Measurements from ENCODE around the gene RXRB.
"Not testable (repeated sequence)": the region's sequence is repeated elsewhere in the genome, so short reads cannot be mapped to it uniquely, and the experiment has no call there.

Gene RXRB

GRCh38 chr6:33200219-33201146 lies at the start of gene RXRB, which contains the start of gene SLC39A7:
TSS of gene RXRB (minus strand) at chr6:33200665. CDS start at chr6:33200476, 189 bp downstream.
TSS of gene SLC39A7 (plus strand) at chr6:33200867. CDS start at chr6:33201246, 379 bp downstream.
- DNase-seq = peak; percentile 93 to 96

GRCh38 chr6:33249732-33250630 lies 49.5 kb upstream of the RXRB start:
- no peak for DNase-seq

GRCh38 chr6:33248932-33249731 lies 48.7 kb upstream of the RXRB start:
- peak; percentile 99 for DNase-seq

- DNase-seq = peak in 1 of 2 experiments; percentile 59
Observed at GRCh38 chr6:33248643-33248931, 48.1 kb upstream of the RXRB start.

DNA sequence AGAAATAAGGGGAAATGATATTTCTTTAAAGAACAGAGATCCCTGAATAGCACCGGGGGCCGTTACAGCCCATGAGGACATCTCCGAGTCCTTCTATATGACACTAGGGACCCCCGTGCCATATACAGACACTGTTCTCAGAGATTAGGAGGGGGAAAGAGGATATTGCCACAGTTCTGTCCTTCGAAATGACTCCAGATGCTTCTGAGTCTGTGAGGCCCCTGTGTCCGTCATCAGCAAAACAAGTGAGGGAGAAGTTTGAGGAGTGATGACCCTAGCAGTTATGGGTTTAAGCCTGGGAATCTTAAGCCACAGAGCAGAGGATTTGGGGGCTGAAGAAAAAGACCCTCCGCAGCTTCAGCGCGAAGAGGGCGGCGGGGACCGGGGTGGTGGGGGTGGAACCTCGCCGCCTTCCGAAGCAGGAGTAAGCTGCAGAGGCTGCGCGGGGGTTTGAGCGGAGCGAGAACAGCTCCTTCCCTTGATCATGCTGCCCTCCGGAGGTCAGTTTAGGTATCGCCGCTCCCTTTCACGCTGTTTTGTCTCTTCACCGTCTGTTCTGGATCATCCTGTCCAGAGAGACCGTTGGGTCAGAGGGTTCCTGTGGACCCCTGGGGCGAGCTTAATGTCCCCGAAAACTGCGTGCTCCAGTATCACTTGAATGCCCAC lies 47.6 kb upstream of the RXRB start:
- peak; percentile 90 for DNase-seq

DNA sequence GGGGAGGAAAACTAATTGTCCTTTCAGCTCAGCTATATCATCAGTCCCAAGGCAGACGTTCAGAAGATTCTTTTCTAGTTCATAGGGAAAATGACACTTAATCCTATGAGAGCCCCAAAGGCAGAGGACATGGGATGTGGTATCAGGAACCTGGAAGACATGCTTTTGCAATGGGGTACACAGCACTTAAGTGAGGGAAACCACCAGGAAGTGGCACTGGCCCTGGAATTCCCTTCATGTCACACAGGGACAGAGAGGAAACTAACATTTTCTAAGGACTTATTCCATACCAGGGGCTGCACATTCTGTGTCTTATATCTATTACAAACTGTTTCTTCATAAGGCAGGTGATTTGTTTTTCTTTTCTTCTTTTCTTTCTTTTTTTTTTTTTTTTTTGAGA lies 43.0 kb upstream of the RXRB start:
- DNase-seq = no peak

DNA sequence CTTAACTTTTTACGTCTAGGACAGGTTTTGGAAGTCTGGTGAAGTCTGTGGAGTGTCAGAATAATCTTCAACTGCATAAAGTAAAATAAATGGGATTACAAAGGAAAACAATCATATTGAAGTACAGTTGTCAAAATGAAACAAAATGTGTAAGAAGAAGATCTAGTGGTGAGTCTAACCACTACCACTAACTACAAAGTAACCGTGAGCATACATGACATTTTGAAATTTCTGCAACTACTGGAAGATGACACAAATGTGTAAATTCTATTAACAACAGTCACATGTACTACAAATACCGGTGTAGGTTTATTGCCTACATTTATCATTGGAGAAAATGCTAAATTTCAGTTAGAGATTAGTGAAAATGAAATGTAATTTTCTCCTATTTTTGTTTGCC lies 41.5 kb upstream of the RXRB start:
- no peak for DNase-seq

DNA sequence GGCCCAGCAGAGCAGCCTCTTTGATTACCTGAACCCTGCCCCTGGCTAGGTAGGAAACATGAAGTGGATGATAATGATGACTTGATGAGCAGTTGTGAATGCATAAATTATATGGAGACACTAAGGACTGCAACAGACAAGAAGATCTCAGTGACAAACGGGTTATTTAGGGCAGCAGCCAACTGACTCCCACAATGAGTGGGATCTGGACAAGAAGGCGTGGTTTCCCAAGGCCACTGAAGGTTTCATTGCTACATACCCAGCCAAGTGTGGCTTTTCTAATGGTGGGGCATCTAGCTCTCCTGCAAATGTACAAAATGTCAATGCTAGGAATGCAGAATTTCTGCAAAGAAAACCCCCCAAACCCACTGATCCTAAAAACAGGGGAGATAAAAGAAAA lies 37.3 kb upstream of the RXRB start:
- DNase-seq = no peak

GRCh38 chr6:33236852-33237251 lies 36.4 kb upstream of the RXRB start:
- DNase-seq = no peak

- DNase-seq = no peak
Observed at GRCh38 chr6:33236328-33236727, 35.9 kb upstream of the RXRB start.

DNA sequence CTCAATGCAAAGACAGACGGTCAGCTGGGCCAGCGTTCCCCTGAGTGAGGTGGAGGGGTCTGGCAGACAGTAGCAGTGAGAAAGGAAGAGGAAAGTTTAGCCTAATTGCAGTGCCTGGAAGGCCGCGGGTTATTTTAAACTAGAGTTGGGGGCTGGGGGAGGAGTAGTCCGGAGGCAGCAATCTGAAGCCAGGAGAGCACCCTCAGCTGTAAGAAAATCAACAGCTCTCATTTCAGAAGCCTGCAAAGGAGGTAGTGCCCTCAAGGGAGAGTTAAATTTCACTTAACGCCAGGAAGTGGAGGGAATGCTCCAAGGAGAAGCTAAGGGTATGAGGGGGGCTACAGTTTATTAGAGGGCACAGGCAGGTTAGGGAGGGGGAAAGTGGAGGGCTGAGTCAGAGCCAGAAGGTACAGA lies 34.8 kb upstream of the RXRB start:
- no peak for DNase-seq

DNA sequence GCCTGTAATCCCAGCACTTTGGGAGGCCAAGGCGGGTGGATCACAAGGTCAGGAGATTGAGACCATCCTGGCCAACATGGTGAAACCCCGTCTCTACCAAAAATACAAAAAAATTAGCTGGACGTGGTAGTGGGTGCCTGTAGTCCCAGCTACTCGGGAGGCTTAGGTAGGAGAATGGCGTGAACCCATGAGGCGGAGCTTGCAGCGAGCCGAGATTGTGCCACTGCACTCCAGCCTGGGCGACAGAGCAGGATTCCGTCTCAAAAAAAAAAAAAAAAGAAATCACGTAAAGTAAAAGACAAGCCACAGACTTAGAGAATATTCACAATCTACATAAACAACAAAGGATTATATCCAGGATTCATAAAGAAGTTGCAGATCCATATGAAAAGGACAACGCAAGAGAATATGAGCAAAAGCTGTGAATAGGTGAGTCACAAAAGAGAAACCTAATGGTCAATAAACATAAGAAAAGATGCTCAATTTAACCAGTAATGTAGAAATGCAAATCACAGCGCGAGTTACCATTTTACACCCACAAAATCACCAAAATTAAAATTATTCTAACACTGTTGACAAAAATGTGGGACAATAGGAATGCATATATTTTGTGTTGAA lies 26.1 kb upstream of the RXRB start:
- DNase-seq = not testable (repeated sequence)

DNA sequence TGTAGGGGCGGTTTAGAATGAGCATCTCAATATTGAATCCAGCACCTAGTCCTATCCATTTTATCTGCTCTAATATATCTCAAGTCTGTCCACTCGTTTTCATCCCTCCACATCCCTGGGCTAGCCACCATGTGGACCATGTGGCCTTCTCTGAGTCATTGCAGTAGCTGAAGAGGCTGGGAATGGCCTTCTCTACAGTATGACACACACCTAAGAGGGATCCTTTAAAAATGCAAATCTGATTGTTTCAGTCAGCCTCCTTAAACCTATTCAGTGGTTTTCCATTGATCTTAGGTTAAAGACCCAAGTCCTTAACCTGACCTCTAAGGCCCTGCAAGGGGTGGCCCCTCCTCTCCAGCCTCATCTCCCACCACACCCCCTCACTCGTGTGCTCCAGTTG lies 17.2 kb upstream of the RXRB start:
- no peak for DNase-seq

DNA sequence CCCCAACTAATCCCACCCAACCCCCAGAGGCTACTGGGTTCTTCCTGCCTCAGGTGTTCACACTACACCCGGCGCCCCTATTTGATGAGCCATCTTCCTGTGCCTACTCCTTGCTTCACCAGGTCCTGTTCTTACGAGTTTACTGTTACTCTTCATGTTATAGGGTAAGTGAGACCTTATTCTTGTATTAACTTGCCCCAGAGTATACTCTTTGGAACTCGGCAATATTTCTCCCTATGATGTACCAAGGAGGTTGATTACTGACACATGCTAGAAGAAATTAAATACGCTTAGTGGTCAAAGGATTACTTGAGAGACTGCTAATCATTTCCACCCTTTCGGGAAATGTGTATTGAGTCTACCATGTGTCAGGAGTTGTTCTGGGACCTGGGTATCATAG lies 16.8 kb upstream of the RXRB start:
- no peak for DNase-seq

GRCh38 chr6:33216117-33216649 lies 15.7 kb upstream of the RXRB start:
- DNase-seq = no peak

DNA sequence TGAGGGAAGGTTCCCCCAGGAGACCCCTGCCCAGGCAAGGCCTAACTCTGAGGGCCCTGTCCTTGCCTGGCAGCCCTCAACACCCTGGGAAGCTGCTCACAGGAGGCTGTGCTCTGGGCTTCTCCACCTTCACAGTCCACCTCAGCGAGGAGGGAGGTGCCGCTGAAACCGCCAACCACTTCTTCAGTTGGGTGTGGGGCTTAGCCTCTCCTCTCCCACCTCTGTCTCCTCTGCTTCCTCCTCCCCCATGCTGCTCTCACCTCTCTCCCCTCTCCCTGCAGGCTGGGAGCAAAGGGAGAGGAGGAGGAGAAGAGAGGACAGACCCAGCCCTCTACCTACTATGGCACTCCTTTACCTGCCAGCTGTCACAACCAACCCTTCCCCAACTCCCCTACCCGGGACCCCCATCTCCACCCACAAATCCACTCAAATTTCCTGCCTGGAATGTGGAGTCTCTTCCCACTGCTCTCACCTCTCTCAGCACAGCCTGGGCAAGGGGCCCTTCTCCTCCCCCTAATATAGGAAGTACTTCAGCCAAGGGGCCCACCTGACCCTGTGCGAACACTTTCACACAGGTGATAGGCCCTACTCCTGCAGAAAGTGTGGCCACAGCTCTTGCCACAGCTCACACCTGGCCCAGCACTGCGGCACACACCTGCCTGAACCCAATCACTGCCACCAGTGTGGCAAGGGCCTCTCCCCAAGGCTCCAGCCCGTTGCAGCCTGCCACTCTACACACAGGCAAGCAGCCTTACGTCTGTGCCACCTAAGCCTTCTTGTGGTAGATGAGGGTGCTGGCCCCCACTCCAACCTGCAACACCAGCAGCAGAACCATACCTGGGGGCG lies 15.0 kb upstream of the RXRB start:
- no peak for DNase-seq

GRCh38 chr6:33213989-33214335 lies 13.5 kb upstream of the RXRB start:
- DNase-seq = peak in 1 of 2 experiments; percentile 53

DNA sequence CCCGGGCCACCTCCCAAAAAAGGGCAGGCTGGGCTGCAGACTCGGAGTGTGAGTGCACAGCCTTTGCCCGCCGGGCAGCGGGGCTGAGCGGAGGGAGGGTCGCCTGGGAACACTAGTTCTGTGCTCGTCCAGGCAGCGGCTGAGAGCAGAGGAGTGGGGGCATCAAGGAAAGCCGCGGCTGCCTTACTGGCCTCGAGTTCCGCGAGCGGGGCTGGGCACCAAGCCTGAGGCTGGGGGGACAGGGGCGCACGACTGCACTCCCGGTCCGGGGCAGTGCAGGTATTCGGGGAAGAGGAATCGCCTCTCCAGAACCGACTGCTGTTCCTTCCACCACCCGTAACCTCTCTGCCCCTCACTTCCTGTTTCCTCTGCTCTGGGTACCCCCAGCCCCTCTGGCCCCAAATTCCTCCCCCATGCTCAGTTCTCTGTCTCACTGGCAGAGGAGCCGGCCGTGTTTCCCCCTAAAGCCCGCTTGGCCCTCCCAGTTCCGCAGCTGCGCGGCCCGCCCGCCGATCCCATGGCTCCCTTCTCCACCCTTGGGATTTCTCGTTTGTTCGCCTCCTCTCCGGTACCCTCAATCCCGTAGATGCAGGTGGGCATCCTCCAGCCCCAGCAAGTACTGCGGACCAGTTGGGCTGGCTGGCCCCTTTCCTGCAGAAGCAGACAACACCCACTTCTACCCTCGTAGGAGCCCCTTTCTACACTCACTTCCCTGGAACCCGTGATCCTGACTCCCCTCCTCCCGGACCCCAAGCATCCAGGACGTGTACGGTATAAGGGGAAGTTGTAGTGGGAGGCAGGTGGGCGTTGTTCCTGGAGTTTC lies 12.9 kb upstream of the RXRB start:
- peak; percentile 62 to 64 for DNase-seq

GRCh38 chr6:33212857-33213165 lies 12.3 kb upstream of the RXRB start:
- no peak for DNase-seq

Measured in Kasumi-1 (cell line).